Epithelial cell of esophagus (primary cell): ENCODE data around the gene KLK1.
A peak's percentile ranks its signal among the peaks of the same experiment; 100 is the strongest.

Experiments used
- DNase-seq: peaks from one replicate; pipeline ENCODE4 v3.0.0; 2010; ENCODE audit warnings: low read depth
- H3K4me3 ChIP-seq: 2 replicates; pipeline ENCODE4 v1.5.1; 2011; ENCODE audit warnings: mild to moderate bottlenecking, low read length, control low read depth
- TF ChIP-seq, protein P1 (sequence below): IDR thresholded peaks from 2 replicates; pipeline ENCODE4 v1.5.1; 2011; ENCODE audit warnings: low read depth, mild to moderate bottlenecking, low read length, control low read depth, inconsistent platforms; ENCODE audit not compliant: insufficient read depth; ENCODE audit errors: missing control alignments

Gene KLK1

DNA sequence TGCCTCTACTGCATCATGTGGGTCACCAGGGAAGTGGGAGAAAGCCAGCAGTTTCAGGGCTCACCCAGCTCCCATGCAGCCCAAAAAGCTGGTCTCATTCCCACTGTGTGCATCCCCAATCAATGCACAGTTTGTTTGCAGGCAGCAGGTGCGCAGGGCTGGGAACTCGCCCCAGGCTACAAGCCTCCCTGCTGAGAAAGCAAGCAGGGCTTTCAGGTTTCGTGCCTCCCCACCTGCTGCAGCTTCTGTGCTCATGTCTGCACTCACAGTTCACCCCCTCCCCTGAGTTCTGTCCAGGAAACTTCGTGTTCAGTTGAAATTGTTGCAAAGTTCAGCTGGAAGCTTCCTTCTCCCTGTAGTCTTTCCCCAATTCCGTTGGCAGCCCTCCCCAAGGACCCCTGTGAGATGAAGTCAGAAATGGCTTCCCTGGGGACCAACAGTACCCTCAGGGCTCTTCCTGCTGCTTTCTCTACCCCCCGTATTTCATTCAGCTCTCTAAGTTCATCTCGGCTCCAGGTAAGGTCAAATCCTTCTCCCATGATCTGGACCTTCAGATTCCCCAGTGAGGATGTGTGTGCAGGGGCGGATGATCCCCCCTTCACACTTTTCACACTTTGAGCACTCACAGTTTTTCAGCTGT, 20.8 kb upstream of the KLK1 start:
- DNase-seq, result no peak
- no peak overlapping the region for H3K4me3 ChIP-seq
- TF ChIP-seq, protein P1, sequence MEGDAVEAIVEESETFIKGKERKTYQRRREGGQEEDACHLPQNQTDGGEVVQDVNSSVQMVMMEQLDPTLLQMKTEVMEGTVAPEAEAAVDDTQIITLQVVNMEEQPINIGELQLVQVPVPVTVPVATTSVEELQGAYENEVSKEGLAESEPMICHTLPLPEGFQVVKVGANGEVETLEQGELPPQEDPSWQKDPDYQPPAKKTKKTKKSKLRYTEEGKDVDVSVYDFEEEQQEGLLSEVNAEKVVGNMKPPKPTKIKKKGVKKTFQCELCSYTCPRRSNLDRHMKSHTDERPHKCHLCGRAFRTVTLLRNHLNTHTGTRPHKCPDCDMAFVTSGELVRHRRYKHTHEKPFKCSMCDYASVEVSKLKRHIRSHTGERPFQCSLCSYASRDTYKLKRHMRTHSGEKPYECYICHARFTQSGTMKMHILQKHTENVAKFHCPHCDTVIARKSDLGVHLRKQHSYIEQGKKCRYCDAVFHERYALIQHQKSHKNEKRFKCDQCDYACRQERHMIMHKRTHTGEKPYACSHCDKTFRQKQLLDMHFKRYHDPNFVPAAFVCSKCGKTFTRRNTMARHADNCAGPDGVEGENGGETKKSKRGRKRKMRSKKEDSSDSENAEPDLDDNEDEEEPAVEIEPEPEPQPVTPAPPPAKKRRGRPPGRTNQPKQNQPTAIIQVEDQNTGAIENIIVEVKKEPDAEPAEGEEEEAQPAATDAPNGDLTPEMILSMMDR, result no peak

DNA sequence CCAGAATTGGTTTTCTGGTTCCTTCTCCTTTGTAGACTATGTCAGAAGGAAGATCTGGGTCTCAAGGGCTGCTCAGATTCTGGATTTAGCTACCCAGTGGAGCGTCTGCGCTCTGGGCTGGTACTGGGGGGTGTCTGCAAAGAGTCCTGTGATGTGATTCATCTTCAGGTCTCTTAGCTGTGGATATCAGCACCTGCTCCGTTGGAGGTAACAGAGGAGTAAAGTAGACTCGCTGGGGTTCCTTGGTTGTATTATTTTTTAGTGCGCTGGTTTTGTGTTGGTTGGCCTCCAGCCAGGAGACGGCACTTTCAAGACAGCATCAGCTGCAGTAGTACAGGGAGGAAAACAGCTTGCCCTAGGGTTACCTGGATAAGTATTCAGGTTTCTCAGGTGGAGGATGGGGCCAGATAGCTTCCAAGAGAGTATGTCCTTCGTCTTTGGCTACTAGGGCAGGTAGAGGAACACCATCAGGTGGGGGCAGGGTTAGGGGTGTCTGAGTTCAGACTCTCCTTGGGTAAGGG, 20.2 kb upstream of the KLK1 start:
- no peak for DNase-seq
- no peak overlapping the region for H3K4me3 ChIP-seq
- TF ChIP-seq, protein P1, result no peak

DNA sequence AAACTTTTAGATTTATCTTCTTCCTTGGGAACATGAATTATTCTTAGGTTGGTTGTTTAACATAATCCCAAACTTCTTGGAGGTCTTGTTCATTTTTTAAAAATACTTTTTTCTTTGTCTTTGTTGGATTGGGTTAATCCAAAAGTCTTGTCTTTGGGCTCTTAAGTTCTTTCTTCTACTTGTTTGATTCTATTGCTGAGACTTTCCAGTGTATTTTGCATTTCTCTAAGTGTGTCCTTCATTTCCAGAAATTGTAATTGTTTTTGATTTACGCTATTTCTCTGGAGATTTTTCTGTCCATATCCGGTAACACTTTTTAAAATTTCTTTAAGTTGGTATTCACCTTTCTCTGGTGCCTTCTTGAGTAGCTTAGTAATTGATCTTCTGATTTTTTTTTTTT, 19.6 kb upstream of the KLK1 start:
- no peak for DNase-seq
- TF ChIP-seq, protein P1, result no peak
- no peak overlapping the region for H3K4me3 ChIP-seq

DNA sequence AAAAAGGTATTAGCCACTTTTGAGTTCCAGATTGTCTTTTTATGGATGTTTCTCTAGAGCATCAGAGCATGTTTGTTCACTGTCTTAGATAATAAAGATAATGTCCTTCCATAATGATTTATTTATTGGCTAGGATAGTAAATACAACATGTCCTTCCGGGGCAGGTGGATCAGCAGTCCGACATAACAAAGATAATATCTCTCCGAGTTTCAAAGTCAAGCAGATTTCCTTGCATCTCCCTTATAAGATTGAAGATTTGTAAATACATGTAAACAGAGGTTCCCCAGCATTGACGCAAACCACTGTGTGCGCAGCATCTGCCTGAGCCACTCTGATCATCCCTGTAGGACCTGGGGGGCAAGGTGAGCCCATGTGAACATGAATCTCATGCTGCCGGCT, 18.5 kb upstream of the KLK1 start:
- TF ChIP-seq, protein P1, result no peak
- no peak overlapping the region for H3K4me3 ChIP-seq
- DNase-seq, result no peak

DNA sequence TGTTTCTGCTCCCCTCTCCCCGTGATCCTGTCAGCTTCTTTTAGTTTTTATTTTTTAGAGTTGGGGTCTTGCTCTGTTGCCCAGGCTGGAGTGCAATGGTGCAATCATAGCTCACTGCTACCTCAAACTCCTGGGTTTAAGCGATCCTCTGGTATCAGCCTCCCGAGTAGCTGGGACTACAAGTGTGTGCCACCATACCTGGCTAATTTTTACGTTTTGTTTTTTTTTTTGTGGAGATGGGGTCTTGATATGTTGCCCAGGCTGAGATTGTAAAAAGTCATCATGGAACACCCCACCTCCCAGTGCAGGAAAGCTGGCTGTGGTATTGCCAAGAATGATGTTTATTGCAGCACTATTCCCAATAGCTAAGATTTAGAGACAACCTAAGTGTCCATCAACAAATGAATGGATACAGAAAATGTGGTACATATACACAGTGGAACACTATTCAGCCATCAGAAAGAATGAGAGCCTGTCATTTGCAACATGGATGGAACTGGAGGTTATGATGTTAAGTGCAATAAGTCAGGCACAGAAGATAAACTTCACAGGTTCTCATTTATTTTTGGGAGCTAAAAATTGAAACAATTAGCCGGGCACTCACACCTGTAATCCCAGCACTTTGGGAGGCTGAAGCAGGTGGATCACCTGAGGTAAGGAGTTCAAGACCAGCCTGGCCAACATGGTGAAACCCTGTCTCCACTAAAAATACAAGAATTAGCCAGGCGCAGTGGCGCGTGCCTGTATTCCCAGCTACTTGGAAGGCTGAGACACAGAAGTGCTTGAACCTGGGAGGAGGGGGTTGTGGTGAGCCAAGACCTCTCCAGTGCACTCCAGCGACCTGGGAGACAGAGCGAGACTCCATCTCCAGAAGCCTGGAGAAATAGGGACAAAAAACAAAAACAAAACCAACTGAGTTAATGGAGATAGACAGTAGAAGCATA, 16.4 kb upstream of the KLK1 start:
- no peak for DNase-seq
- no peak overlapping the region for H3K4me3 ChIP-seq
- TF ChIP-seq, protein P1, result no peak

DNA sequence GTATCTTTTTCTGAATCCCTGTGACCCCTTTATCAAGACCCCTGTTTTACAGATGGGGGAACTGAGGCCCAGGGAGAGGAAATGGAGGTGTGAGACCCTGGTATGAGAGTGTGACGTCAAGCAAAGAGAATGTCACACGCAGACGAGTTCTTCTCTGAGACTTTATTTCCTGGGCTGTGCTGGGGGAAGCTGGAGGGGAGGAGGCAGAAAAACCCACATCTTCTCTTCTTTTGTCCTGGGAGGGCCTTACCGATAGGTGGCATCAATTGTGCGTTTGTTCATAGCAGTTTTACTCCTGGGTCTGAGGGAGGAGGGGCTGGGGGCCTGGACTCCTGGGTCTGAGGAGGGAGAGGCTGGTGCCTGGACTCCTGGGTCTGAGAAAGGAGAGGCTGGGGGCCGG, 14.7 kb upstream of the KLK1 start:
- no peak for DNase-seq
- no peak overlapping the region for H3K4me3 ChIP-seq
- TF ChIP-seq, protein P1, result peak; percentile 9
